CD8-positive, alpha-beta memory T cell (primary cell): Measurements from ENCODE around the gene GRAP2. TPM values are rescaled to one million over a fixed set of nuclear protein-coding genes. Genes with fewer than 3 reads are reported as not detected.
"Not testable (repeated sequence)": the region's sequence is repeated elsewhere in the genome, so short reads cannot be mapped to it uniquely, and the experiment has no call there.

Experiments used
- CTCF ChIA-PET: fragments of 350-600 bp; sonication (Branson Sonifier 250); formaldehyde crosslinking; loops from one replicate; lab custom pipeline; 2021; ENCODE audit warnings: antibody characterized with exemption; lab: Charles Lee
- POLR2A ChIA-PET: fragments of 350-600 bp; sonication (Branson Sonifier 250); formaldehyde crosslinking; loops from one replicate; lab custom pipeline; 2021; ENCODE audit warnings: antibody characterized with exemption; lab: Charles Lee
- DNase-seq, 5 donors: peaks; one replicate each; pipeline versions ENCODE4 v3.0.0 to v3.0.0-alpha.2; 2020 to 2022; ENCODE audit warnings: mixed read lengths in 1 of 5
- H3K27ac ChIP-seq: one replicate; pipeline ENCODE4 v1.7.0; 2013; ENCODE audit warnings: low read depth, mild to moderate bottlenecking, low read length, moderate library complexity
- H3K27me3 ChIP-seq: 2 replicates; pipeline ENCODE4 v1.7.0; 2013; ENCODE audit warnings: low read length, mild to moderate bottlenecking; ENCODE audit not compliant: insufficient read depth, poor library complexity, severe bottlenecking
- H3K36me3 ChIP-seq: 2 replicates; pipeline ENCODE4 v1.7.0; 2013; ENCODE audit warnings: mild to moderate bottlenecking, low read length, moderate library complexity; ENCODE audit not compliant: insufficient read depth
- H3K4me1 ChIP-seq: 2 replicates; pipeline ENCODE4 v1.7.0; 2013; ENCODE audit warnings: mild to moderate bottlenecking, low read length, moderate library complexity; ENCODE audit not compliant: insufficient read depth
- H3K4me3 ChIP-seq: 2 replicates; pipeline ENCODE4 v1.7.0; 2013; ENCODE audit warnings: mild to moderate bottlenecking, low read length
- H3K9me3 ChIP-seq: 2 replicates; pipeline ENCODE4 v1.7.0; 2013; ENCODE audit warnings: mild to moderate bottlenecking, low read length
- H3K27ac Mint-ChIP-seq, 8 donors: one replicate each; pipeline ENCODE4 v1.8.0; 2020 to 2021; ENCODE audit warnings: mixed read lengths in 8 of 8, mild to moderate bottlenecking in 6 of 8, inconsistent platforms in 3 of 8, moderate library complexity in 3 of 8
- H3K27me3 Mint-ChIP-seq, 2 donors: one replicate each; pipeline ENCODE4 v1.8.0; 2020 to 2021; ENCODE audit warnings: mixed read lengths in 2 of 2, mild to moderate bottlenecking in 1 of 2, moderate library complexity in 1 of 2
- H3K36me3 Mint-ChIP-seq, 3 donors: one replicate each; pipeline ENCODE4 v1.8.0; 2020 to 2021; ENCODE audit warnings: mixed read lengths in 3 of 3, inconsistent platforms in 1 of 3, mild to moderate bottlenecking in 1 of 3
- H3K4me1 Mint-ChIP-seq, 3 donors: one replicate each; pipeline ENCODE4 v1.8.0; 2020 to 2021; ENCODE audit warnings: mixed read lengths in 3 of 3, inconsistent platforms in 1 of 3, mild to moderate bottlenecking in 1 of 3
- H3K4me3 Mint-ChIP-seq, 7 donors: one replicate each; pipeline ENCODE4 v1.8.0; 2020 to 2021; ENCODE audit warnings: mixed read lengths in 7 of 7, mild to moderate bottlenecking in 6 of 7, moderate library complexity in 4 of 7, inconsistent platforms in 2 of 7
- H3K9me3 Mint-ChIP-seq, 5 donors: one replicate each; pipeline ENCODE4 v1.8.0; 2020 to 2022; ENCODE audit warnings: mixed read lengths in 5 of 5, mild to moderate bottlenecking in 3 of 5, moderate library complexity in 2 of 5, inconsistent platforms in 1 of 5
- polyA plus RNA-seq: library from polyadenylated mRNA; unstranded; fragments of 300-500 nt; fragmentation: Illumina TruSeq; gene quantifications from one replicate; pipeline ENCODE4 v1.2.3, GENCODE V29; 2021
- total RNA-seq, 2 experiments: library from RNA; stranded (reverse); gene quantifications; one replicate each; pipeline ENCODE4 v1.2.3, GENCODE V29; 2021

Gene GRAP2
- total and polyA plus RNA-seq, 3 experiments from 2014 or later: 41.8 to 103 (median 53.2) TPM

- Histone ChIP-seq H3K4me3 (no peak overlapping the region), H3K36me3 (no peaks in the 10 kb centered on the region), H3K9me3 (no peaks in the 10 kb centered on the region), H3K27ac (no peak overlapping the region), H3K27me3 (no peaks in the 10 kb centered on the region), H3K4me1 (no peaks in the 10 kb centered on the region)
- H3K27me3 Mint-ChIP-seq: peaks cover 0 to 1% of the 10 kb centered on the region in 2 donors
- no peak overlapping the region for H3K27ac Mint-ChIP-seq
- ChIA-PET CTCF (no interaction called here), POLR2A (interaction anchor here (0.6 to 0.7 kb wide), 2 partner anchors 10 to 16 kb away, joined by 3 to 4 read pairs; no protein-coding TSS in a partner anchor)
- no peak for DNase-seq
- peaks cover 0 to 6% (median 0%) of the 10 kb centered on the region in 3 donors for H3K36me3 Mint-ChIP-seq
- peaks cover 0 to 3% (median 0%) of the 10 kb centered on the region in 3 donors for H3K4me1 Mint-ChIP-seq
- no peak overlapping the region for H3K4me3 Mint-ChIP-seq
- no peaks in the 10 kb centered on the region for H3K9me3 Mint-ChIP-seq
Measured at GRCh38 chr22:39871008-39871798, 29.7 kb upstream of the GRAP2 start.

- H3K36me3 Mint-ChIP-seq: peaks cover 0 to 3% (median 0%) of the 10 kb centered on the region in 3 donors
- no peaks in the 10 kb centered on the region for H3K36me3 ChIP-seq
- ChIA-PET POLR2A (no interaction called here), CTCF (interaction anchor here (0.9 kb wide), 1 partner anchor 20 kb away, joined by 4 read pairs; no protein-coding TSS in a partner anchor)
- no peak overlapping the region for H3K4me3 ChIP-seq
- peaks cover 0 to 3% (median 0%) of the 10 kb centered on the region in 3 donors for H3K4me1 Mint-ChIP-seq
- no peaks in the 10 kb centered on the region for H3K9me3 Mint-ChIP-seq
- peaks cover under 1% of the 10 kb centered on the region for H3K4me1 ChIP-seq
- H3K27me3 ChIP-seq: no peaks in the 10 kb centered on the region
- no peak overlapping the region for H3K27ac Mint-ChIP-seq
- no peak overlapping the region for H3K4me3 Mint-ChIP-seq
- no peak for DNase-seq
- no peaks in the 10 kb centered on the region for H3K9me3 ChIP-seq
- no peak overlapping the region for H3K27ac ChIP-seq
- peaks cover 0 to 1% of the 10 kb centered on the region in 2 donors for H3K27me3 Mint-ChIP-seq
Measured at GRCh38 chr22:39872548-39872947, 28.3 kb upstream of the GRAP2 start.

- H3K27me3 ChIP-seq: no peaks in the 10 kb centered on the region
- H3K36me3 ChIP-seq: no peaks in the 10 kb centered on the region
- H3K9me3 ChIP-seq: no peaks in the 10 kb centered on the region
- no peaks in the 10 kb centered on the region for H3K36me3 Mint-ChIP-seq
- no peak overlapping the region for H3K27ac Mint-ChIP-seq
- no peak overlapping the region for H3K4me3 ChIP-seq
- H3K4me1 ChIP-seq: peaks cover 3% of the 10 kb centered on the region
- CTCF ChIA-PET: no interaction called here
- H3K27ac ChIP-seq: no peak overlapping the region
- no peak overlapping the region for H3K4me3 Mint-ChIP-seq
- DNase-seq: no peak
- no peaks in the 10 kb centered on the region for H3K4me1 Mint-ChIP-seq
- peaks cover 0 to 1% of the 10 kb centered on the region in 2 donors for H3K27me3 Mint-ChIP-seq
- no peaks in the 10 kb centered on the region for H3K9me3 Mint-ChIP-seq
- POLR2A ChIA-PET: interaction anchor here (0.5 kb wide), 1 partner anchor 657 kb away, joined by 3 read pairs; no protein-coding TSS in a partner anchor
Measured at GRCh38 chr22:39873965-39874364, 26.9 kb upstream of the GRAP2 start.

GRCh38 chr22:39875176-39875885 lies 25.6 kb upstream of the GRAP2 start:
- H3K36me3 ChIP-seq, H3K4me1 ChIP-seq, H3K4me1 Mint-ChIP-seq, H3K9me3 Mint-ChIP-seq, H3K9me3 ChIP-seq, H3K27ac ChIP-seq, H3K27me3 Mint-ChIP-seq, H3K27me3 ChIP-seq, DNase-seq, H3K36me3 Mint-ChIP-seq, H3K27ac Mint-ChIP-seq, POLR2A ChIA-PET, CTCF ChIA-PET, H3K4me3 Mint-ChIP-seq, H3K4me3 ChIP-seq: not testable (repeated sequence)

- Mint-ChIP-seq H3K27me3 (no peaks in the 10 kb centered on the region), H3K27ac (peak overlapping the region in 1 of 8 donors; percentile 76), H3K9me3 (no peaks in the 10 kb centered on the region), H3K4me1 (no peaks in the 10 kb centered on the region), H3K4me3 (no peak overlapping the region), H3K36me3 (no peaks in the 10 kb centered on the region)
- ChIA-PET POLR2A (interaction anchor here (0.5 kb wide), 1 partner anchor 633 kb away, joined by 4 read pairs; no protein-coding TSS in a partner anchor), CTCF (no interaction called here)
- Histone ChIP-seq H3K4me1 (peaks cover 3% of the 10 kb centered on the region), H3K27me3 (no peaks in the 10 kb centered on the region), H3K27ac (no peak overlapping the region), H3K36me3 (no peaks in the 10 kb centered on the region), H3K9me3 (no peaks in the 10 kb centered on the region), H3K4me3 (no peak overlapping the region)
- no peak for DNase-seq
Measured at GRCh38 chr22:39877079-39877845, 23.6 kb upstream of the GRAP2 start.

GRCh38 chr22:39880722-39881121 lies 20.2 kb upstream of the GRAP2 start:
- H3K9me3 Mint-ChIP-seq: no peaks in the 10 kb centered on the region
- CTCF ChIA-PET: no interaction called here
- peaks cover 0 to 1% of the 10 kb centered on the region in 2 donors for H3K27me3 Mint-ChIP-seq
- H3K4me1 Mint-ChIP-seq: no peaks in the 10 kb centered on the region
- Histone ChIP-seq H3K27me3 (no peaks in the 10 kb centered on the region), H3K9me3 (no peaks in the 10 kb centered on the region), H3K4me3 (no peak overlapping the region), H3K4me1 (peaks cover 3% of the 10 kb centered on the region), H3K27ac (no peak overlapping the region), H3K36me3 (no peaks in the 10 kb centered on the region)
- POLR2A ChIA-PET: no interaction called here
- H3K36me3 Mint-ChIP-seq: no peaks in the 10 kb centered on the region
- DNase-seq: no peak
- H3K27ac Mint-ChIP-seq: no peak overlapping the region
- H3K4me3 Mint-ChIP-seq: no peak overlapping the region

GRCh38 chr22:39883057-39883456 lies 17.8 kb upstream of the GRAP2 start:
- Mint-ChIP-seq H3K27me3 (peaks cover 0 to 1% of the 10 kb centered on the region in 2 donors), H3K9me3 (no peaks in the 10 kb centered on the region)
- CTCF ChIA-PET: interaction anchor here (1.0 kb wide), 1 partner anchor 18 kb away, joined by 3 read pairs; no protein-coding TSS in a partner anchor

More at GRCh38 chr22:39883057-39883456, 17.8 kb upstream of the GRAP2 start:
- Mint-ChIP-seq H3K27ac (no peak overlapping the region), H3K4me1 (no peaks in the 10 kb centered on the region), H3K36me3 (no peaks in the 10 kb centered on the region), H3K4me3 (no peak overlapping the region)
- Histone ChIP-seq H3K9me3 (no peaks in the 10 kb centered on the region), H3K27me3 (no peaks in the 10 kb centered on the region), H3K4me1 (no peaks in the 10 kb centered on the region), H3K4me3 (no peak overlapping the region), H3K36me3 (no peaks in the 10 kb centered on the region), H3K27ac (no peak overlapping the region)
- POLR2A ChIA-PET: interaction anchor here (0.6 kb wide), 1 partner anchor 337 kb away, joined by 3 read pairs; no protein-coding TSS in a partner anchor
- no peak for DNase-seq
